Immature natural killer cell (primary cell): ENCODE data around the gene C6orf15. TPM values are rescaled to one million over a fixed set of nuclear protein-coding genes. Genes with fewer than 3 reads are reported as not detected.

Experiments used
- DNase-seq, 3 donors: peaks; one replicate each; pipeline ENCODE4 v3.0.0; 2022; ENCODE audit warnings: mixed read lengths in 1 of 3
- H3K27ac Mint-ChIP-seq, 6 donors: one replicate each; pipeline ENCODE4 v1.8.0; 2020; ENCODE audit warnings: mixed read lengths in 6 of 6, mild to moderate bottlenecking in 5 of 6, inconsistent platforms in 4 of 6, moderate library complexity in 3 of 6
- H3K27me3 Mint-ChIP-seq, 3 donors: one replicate each; pipeline ENCODE4 v1.8.0; 2020 to 2021; ENCODE audit warnings: low read depth in 3 of 3, mild to moderate bottlenecking in 3 of 3, mixed read lengths in 3 of 3, moderate library complexity in 3 of 3, inconsistent platforms in 1 of 3
- H3K36me3 Mint-ChIP-seq, 3 donors: one replicate each; pipeline ENCODE4 v1.8.0; 2020; ENCODE audit warnings: mixed read lengths in 3 of 3, inconsistent platforms in 2 of 3, mild to moderate bottlenecking in 2 of 3
- H3K4me1 Mint-ChIP-seq, 2 donors: one replicate each; pipeline ENCODE4 v1.8.0; 2020; ENCODE audit warnings: inconsistent platforms in 2 of 2, mild to moderate bottlenecking in 2 of 2, mixed read lengths in 2 of 2, moderate library complexity in 1 of 2
- H3K4me3 Mint-ChIP-seq, 5 donors: one replicate each; pipeline ENCODE4 v1.8.0; 2020; ENCODE audit warnings: mild to moderate bottlenecking in 5 of 5, mixed read lengths in 5 of 5, inconsistent platforms in 3 of 5, moderate library complexity in 3 of 5
- H3K9me3 Mint-ChIP-seq, 6 donors: one replicate each; pipeline ENCODE4 v1.8.0; 2020; ENCODE audit warnings: mild to moderate bottlenecking in 6 of 6, mixed read lengths in 6 of 6, inconsistent platforms in 4 of 6, moderate library complexity in 3 of 6
- polyA plus RNA-seq, 3 donors: library from polyadenylated mRNA; unstranded; fragments of 300-500 nt; fragmentation: Illumina TruSeq; gene quantifications; one replicate each; pipeline ENCODE4 v1.2.3, GENCODE V29; 2021

Gene C6orf15
- polyA plus RNA-seq, 3 donors from 2014 or later, result not detected

GRCh38 chr6:31111712-31112111 is 663 bp downstream of the C6orf15 start:
- Mint-ChIP-seq H3K9me3 (no peaks in the 10 kb centered on the region), H3K36me3 (no peaks in the 10 kb centered on the region), H3K4me3 (no peak overlapping the region), H3K4me1 (no peaks in the 10 kb centered on the region), H3K27me3 (peaks cover 1 to 20% (median 5%) of the 10 kb centered on the region in 3 donors), H3K27ac (no peak overlapping the region)
- DNase-seq, result no peak

GRCh38 chr6:31110825-31111582 is 1.4 kb downstream of the C6orf15 start:
- no peaks in the 10 kb centered on the region for H3K9me3 Mint-ChIP-seq
- peaks cover 1 to 14% (median 5%) of the 10 kb centered on the region in 3 donors for H3K27me3 Mint-ChIP-seq
- no peak for DNase-seq
- H3K4me3 Mint-ChIP-seq, result no peak overlapping the region
- H3K36me3 Mint-ChIP-seq, result no peaks in the 10 kb centered on the region
- no peak overlapping the region for H3K27ac Mint-ChIP-seq
- no peaks in the 10 kb centered on the region for H3K4me1 Mint-ChIP-seq

- DNase-seq, result no peak
- Mint-ChIP-seq H3K4me1 (no peaks in the 10 kb centered on the region), H3K36me3 (no peaks in the 10 kb centered on the region), H3K27me3 (peaks cover 3 to 4% (median 4%) of the 10 kb centered on the region in 3 donors), H3K27ac (no peak overlapping the region), H3K4me3 (no peak overlapping the region), H3K9me3 (no peaks in the 10 kb centered on the region)
Measured at GRCh38 chr6:31107052-31107451, 5.3 kb downstream of the C6orf15 start.

- Mint-ChIP-seq H3K36me3 (no peaks in the 10 kb centered on the region), H3K9me3 (no peaks in the 10 kb centered on the region), H3K4me3 (no peak overlapping the region)
Measured at GRCh38 chr6:31103136-31103535, 9.2 kb downstream of the C6orf15 start.

GRCh38 chr6:31098449-31098938 is 13.9 kb downstream of the C6orf15 start:
- Mint-ChIP-seq H3K27me3 (peaks cover 0 to 5% (median 4%) of the 10 kb centered on the region in 3 donors), H3K27ac (no peak overlapping the region), H3K36me3 (no peaks in the 10 kb centered on the region), H3K9me3 (no peaks in the 10 kb centered on the region), H3K4me3 (no peak overlapping the region), H3K4me1 (peaks cover 16 to 17% of the 10 kb centered on the region in 2 donors)
- DNase-seq, result no peak

More at GRCh38 chr6:31103136-31103535, 9.2 kb downstream of the C6orf15 start:
- Mint-ChIP-seq H3K4me1 (no peaks in the 10 kb centered on the region), H3K27me3 (peaks cover 0 to 5% (median 3%) of the 10 kb centered on the region in 3 donors), H3K27ac (no peak overlapping the region)
- DNase-seq, result no peak

GRCh38 chr6:31096656-31097055 is 15.7 kb downstream of the C6orf15 start:
- no peak for DNase-seq
- Mint-ChIP-seq H3K27ac (no peak overlapping the region), H3K27me3 (peaks cover 0 to 7% (median 4%) of the 10 kb centered on the region in 3 donors), H3K9me3 (no peaks in the 10 kb centered on the region), H3K4me1 (peaks cover 16 to 17% of the 10 kb centered on the region in 2 donors), H3K4me3 (no peak overlapping the region), H3K36me3 (no peaks in the 10 kb centered on the region)

GRCh38 chr6:31096215-31096614 is 16.2 kb downstream of the C6orf15 start:
- H3K4me1 Mint-ChIP-seq, result peaks cover 16 to 17% of the 10 kb centered on the region in 2 donors

GRCh38 chr6:31094389-31094881 is 17.9 kb downstream of the C6orf15 start:
- Mint-ChIP-seq H3K27me3 (peaks cover 0 to 4% (median 3%) of the 10 kb centered on the region in 3 donors), H3K9me3 (no peaks in the 10 kb centered on the region), H3K4me3 (peak overlapping the region in 3 of 5 donors; percentile 28 to 33 (median 31)), H3K27ac (peak overlapping the region in 5 of 6 donors; percentile 63 to 94 (median 83)), H3K36me3 (no peaks in the 10 kb centered on the region), H3K4me1 (peaks cover 16 to 17% of the 10 kb centered on the region in 2 donors)
- peak in 1 of 3 donors; percentile 22 for DNase-seq

More at GRCh38 chr6:31096215-31096614, 16.2 kb downstream of the C6orf15 start:
- H3K36me3 Mint-ChIP-seq, result no peaks in the 10 kb centered on the region
- no peak overlapping the region for H3K4me3 Mint-ChIP-seq
- no peaks in the 10 kb centered on the region for H3K9me3 Mint-ChIP-seq
- peaks cover 0 to 7% (median 4%) of the 10 kb centered on the region in 3 donors for H3K27me3 Mint-ChIP-seq
- DNase-seq, result no peak
- H3K27ac Mint-ChIP-seq, result peak overlapping the region in 1 of 6 donors; percentile 66

- no peak overlapping the region for H3K27ac Mint-ChIP-seq
- no peaks in the 10 kb centered on the region for H3K36me3 Mint-ChIP-seq
- H3K9me3 Mint-ChIP-seq, result no peaks in the 10 kb centered on the region
- H3K27me3 Mint-ChIP-seq, result peaks cover 0 to 4% (median 3%) of the 10 kb centered on the region in 3 donors
- no peak overlapping the region for H3K4me3 Mint-ChIP-seq
- no peak for DNase-seq
- H3K4me1 Mint-ChIP-seq, result peaks cover 16 to 17% of the 10 kb centered on the region in 2 donors
Measured at GRCh38 chr6:31092769-31093505, 19.4 kb downstream of the C6orf15 start.

GRCh38 chr6:31092238-31092637 is 20.1 kb downstream of the C6orf15 start:
- H3K4me3 Mint-ChIP-seq, result no peak overlapping the region
- H3K9me3 Mint-ChIP-seq, result no peaks in the 10 kb centered on the region
- peak overlapping the region in 2 of 6 donors; percentile 1 to 65 for H3K27ac Mint-ChIP-seq
- DNase-seq, result no peak
- H3K36me3 Mint-ChIP-seq, result no peaks in the 10 kb centered on the region
- H3K4me1 Mint-ChIP-seq, result peaks cover 15 to 20% of the 10 kb centered on the region in 2 donors
- H3K27me3 Mint-ChIP-seq, result peaks cover 0 to 4% (median 3%) of the 10 kb centered on the region in 3 donors

- DNase-seq, result no peak
- Mint-ChIP-seq H3K4me3 (no peak overlapping the region), H3K36me3 (no peaks in the 10 kb centered on the region), H3K27ac (no peak overlapping the region), H3K9me3 (no peaks in the 10 kb centered on the region), H3K27me3 (peaks cover 0 to 8% (median 3%) of the 10 kb centered on the region in 3 donors), H3K4me1 (peaks cover 15 to 21% of the 10 kb centered on the region in 2 donors)
Measured at GRCh38 chr6:31091680-31092079, 20.7 kb downstream of the C6orf15 start.

- no peaks in the 10 kb centered on the region for H3K9me3 Mint-ChIP-seq
- H3K27ac Mint-ChIP-seq, result no peak overlapping the region
- DNase-seq, result no peak
- peaks cover 15 to 21% of the 10 kb centered on the region in 2 donors for H3K4me1 Mint-ChIP-seq
- H3K27me3 Mint-ChIP-seq, result peaks cover 0 to 8% (median 2%) of the 10 kb centered on the region in 3 donors
- H3K4me3 Mint-ChIP-seq, result no peak overlapping the region
- H3K36me3 Mint-ChIP-seq, result no peaks in the 10 kb centered on the region
Measured at GRCh38 chr6:31090973-31091364, 21.4 kb downstream of the C6orf15 start.

GRCh38 chr6:31090275-31090972 is 22.0 kb downstream of the C6orf15 start:
- Mint-ChIP-seq H3K27me3 (peaks cover 0 to 8% (median 2%) of the 10 kb centered on the region in 3 donors), H3K36me3 (no peaks in the 10 kb centered on the region), H3K27ac (no peak overlapping the region), H3K4me3 (no peak overlapping the region), H3K9me3 (no peaks in the 10 kb centered on the region), H3K4me1 (peaks cover 15 to 21% of the 10 kb centered on the region in 2 donors)
- no peak for DNase-seq
